ENCODE measurements around the gene SPATA13. TPM values are rescaled to one million over a fixed set of nuclear protein-coding genes. Genes with fewer than 3 reads are reported as not detected.
A peak's percentile ranks its signal among the peaks of the same experiment; 100 is the strongest.

The SPATA13 gene
- total RNA-seq, 1 experiment from 2014 or later, result 14.1 TPM

- no CpG with 5 or more reads among the region's 7 CpGs for WGBS (ENCODE audit: extremely low coverage, insufficient read length, low lambda C conversion rate)
- Mint-ChIP-seq H3K4me1 (peaks cover 29 to 34% of the 10 kb centered on the region in 2 experiments), H3K36me3 (ENCODE audit: insufficient read depth in 1 of 3, low read depth in 3 of 3) (peaks cover 0 to 16% (median 14%) of the 10 kb centered on the region in 3 experiments; a peak in 3 of 7 replicates)
Observed at GRCh38 chr13:24187185-24187584, 26.7 kb downstream of the SPATA13 start.

More at GRCh38 chr13:24187185-24187584, 26.7 kb downstream of the SPATA13 start:
- Histone ChIP-seq H3K4ac (ENCODE audit: low read depth, low read length) (no peak overlapping the region), H3K79me2 (ENCODE audit: insufficient read depth, low read length) (no peaks in the 10 kb centered on the region), H2BK20ac (ENCODE audit: low read depth, low read length, poor library complexity, severe bottlenecking) (no peak overlapping the region), H3K14ac (ENCODE audit: insufficient read depth, low read length) (no peak overlapping the region), H3K79me1 (ENCODE audit: insufficient read depth, low read depth, low read length, poor library complexity, severe bottlenecking) (no peaks in the 10 kb centered on the region), H2AFZ (ENCODE audit: low read length) (no peak overlapping the region), H3K27me3 (ENCODE audit: insufficient read depth, low read length) (no peaks in the 10 kb centered on the region), H4K20me1 (ENCODE audit: control insufficient read depth, insufficient read depth, insufficient read length) (no peaks in the 10 kb centered on the region), H3K27ac (ENCODE audit: insufficient read length, low read depth, low read length) (no peak overlapping the region), H3K9me3 (ENCODE audit: control insufficient read depth, low read depth, low read length) (no peaks in the 10 kb centered on the region), H4K8ac (replicated peaks; ENCODE audit: insufficient read length, low read depth, low read length) (no peak overlapping the region), H2BK120ac (ENCODE audit: low read depth, low read length, poor library complexity, severe bottlenecking) (peak overlapping the region; percentile 25), H3K56ac (ENCODE audit: insufficient read length, low read depth, low read length) (no peak overlapping the region), H3K18ac (ENCODE audit: insufficient read length, low read depth, low read length) (no peak overlapping the region), H3K23me2 (ENCODE audit: insufficient read length, low read depth, low read length, poor library complexity, severe bottlenecking) (no peaks in the 10 kb centered on the region), H2BK12ac (ENCODE audit: insufficient read length, low read depth, low read length) (no peak overlapping the region), H3K4me1 (ENCODE audit: insufficient read depth, low read length) (peaks cover 5% of the 10 kb centered on the region; the same call in 1 of the 2 replicates), H3K9ac (ENCODE audit: extremely low read depth, insufficient read length, low read length) (no peak overlapping the region), H2AK5ac (ENCODE audit: insufficient read length, low read length) (no peak overlapping the region), H3K4me2 (ENCODE audit: insufficient read depth, insufficient read length, low read length) (no peak overlapping the region), H2BK15ac (ENCODE audit: low read depth, low read length) (no peak overlapping the region), H2BK5ac (ENCODE audit: insufficient read length, low read length) (no peak overlapping the region), H3T11ph (ENCODE audit: low read length) (no peak overlapping the region), H3K23ac (ENCODE audit: insufficient read length, low read depth, low read length) (no peak overlapping the region), H4K91ac (ENCODE audit: insufficient read length, low read depth, low read length) (no peak overlapping the region), H4K5ac (ENCODE audit: insufficient read length, low read depth, low read length) (no peak overlapping the region)
- Mint-ChIP-seq H3K9me3 (peaks cover 7 to 10% of the 10 kb centered on the region in 2 experiments), H3K27ac (no peak overlapping the region; a peak in 1 of 7 replicates), H3K27me3 (ENCODE audit: low read depth) (no peaks in the 10 kb centered on the region), H3K4me3 (no peak overlapping the region)
- no peak for TF ChIP-seq CTCF (conservative IDR thresholded peaks at IDR 0.05)
- DNase-seq, result no peak

Measured in H9 (cell line).